ENCODE results near the gene GMCL1. TPM values are rescaled to one million over a fixed set of nuclear protein-coding genes. Genes with fewer than 3 reads are reported as not detected.

GMCL1 gene
- total RNA-seq, 1 experiment from 2014 or later: 21.6 TPM

DNA sequence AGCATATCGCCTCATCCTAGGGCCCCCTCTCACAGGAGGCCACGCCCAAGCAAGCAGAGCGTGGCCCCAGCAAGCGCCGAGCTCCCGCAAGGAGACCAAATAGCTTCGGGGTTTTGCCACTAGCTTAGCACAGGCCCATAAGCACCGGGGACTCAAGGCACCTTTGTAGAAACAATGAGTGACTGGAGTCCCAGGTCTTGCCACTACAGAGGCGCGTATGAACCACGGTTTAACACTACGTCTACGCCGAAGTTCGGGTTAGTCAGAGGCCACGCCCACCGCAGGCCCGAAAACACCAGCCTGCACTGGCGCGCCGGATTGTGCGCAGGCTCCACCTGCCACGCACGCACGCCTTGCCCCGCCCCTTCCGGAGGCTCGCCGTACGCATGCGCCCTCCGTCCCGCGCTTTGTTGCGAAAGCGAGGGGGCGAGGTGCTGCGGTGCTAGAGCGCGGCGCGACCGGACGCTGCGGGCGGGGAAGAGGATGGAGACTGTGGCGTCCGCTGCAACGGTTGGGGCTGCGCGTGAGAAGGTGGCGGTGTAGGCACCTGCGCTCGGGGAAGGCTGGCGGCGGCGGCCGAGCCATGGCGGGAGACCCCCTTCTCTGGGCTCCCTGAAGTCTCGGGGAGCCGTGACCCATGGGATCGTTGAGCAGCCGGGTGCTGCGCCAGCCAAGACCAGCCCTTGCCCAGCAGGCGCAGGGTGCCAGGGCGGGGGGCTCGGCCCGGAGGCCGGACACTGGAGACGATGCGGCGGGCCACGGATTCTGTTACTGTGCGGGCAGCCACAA is at the start of gene GMCL1 (continued):
- TF ChIP-seq, protein P1, sequence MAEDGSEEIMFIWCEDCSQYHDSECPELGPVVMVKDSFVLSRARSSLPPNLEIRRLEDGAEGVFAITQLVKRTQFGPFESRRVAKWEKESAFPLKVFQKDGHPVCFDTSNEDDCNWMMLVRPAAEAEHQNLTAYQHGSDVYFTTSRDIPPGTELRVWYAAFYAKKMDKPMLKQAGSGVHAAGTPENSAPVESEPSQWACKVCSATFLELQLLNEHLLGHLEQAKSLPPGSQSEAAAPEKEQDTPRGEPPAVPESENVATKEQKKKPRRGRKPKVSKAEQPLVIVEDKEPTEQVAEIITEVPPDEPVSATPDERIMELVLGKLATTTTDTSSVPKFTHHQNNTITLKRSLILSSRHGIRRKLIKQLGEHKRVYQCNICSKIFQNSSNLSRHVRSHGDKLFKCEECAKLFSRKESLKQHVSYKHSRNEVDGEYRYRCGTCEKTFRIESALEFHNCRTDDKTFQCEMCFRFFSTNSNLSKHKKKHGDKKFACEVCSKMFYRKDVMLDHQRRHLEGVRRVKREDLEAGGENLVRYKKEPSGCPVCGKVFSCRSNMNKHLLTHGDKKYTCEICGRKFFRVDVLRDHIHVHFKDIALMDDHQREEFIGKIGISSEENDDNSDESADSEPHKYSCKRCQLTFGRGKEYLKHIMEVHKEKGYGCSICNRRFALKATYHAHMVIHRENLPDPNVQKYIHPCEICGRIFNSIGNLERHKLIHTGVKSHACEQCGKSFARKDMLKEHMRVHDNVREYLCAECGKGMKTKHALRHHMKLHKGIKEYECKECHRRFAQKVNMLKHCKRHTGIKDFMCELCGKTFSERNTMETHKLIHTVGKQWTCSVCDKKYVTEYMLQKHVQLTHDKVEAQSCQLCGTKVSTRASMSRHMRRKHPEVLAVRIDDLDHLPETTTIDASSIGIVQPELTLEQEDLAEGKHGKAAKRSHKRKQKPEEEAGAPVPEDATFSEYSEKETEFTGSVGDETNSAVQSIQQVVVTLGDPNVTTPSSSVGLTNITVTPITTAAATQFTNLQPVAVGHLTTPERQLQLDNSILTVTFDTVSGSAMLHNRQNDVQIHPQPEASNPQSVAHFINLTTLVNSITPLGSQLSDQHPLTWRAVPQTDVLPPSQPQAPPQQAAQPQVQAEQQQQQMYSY (CRISPR knock-in tag; IDR thresholded peaks at IDR 0.05): peak; percentile 12; the same call in 1 of the 2 replicates
- TF ChIP-seq CREM (CRISPR knock-in tag; IDR thresholded peaks at IDR 0.05) (peak; percentile 66; the same call in 1 of the 2 replicates), CBFB (CRISPR knock-in tag; IDR thresholded peaks at IDR 0.05; ENCODE audit: low read depth) (peak; percentile 93; the same call in 1 of the 2 replicates), ZBTB21 (CRISPR knock-in tag; IDR thresholded peaks at IDR 0.05; ENCODE audit: borderline replicate concordance) (peak; percentile 72; the same call in 1 of the 2 replicates), SP1 (CRISPR knock-in tag; conservative IDR thresholded peaks at IDR 0.05) (peak; percentile 99), ELF4 (CRISPR knock-in tag; IDR thresholded peaks at IDR 0.05; ENCODE audit: low read depth) (no peak), MYBL2 (CRISPR knock-in tag; IDR thresholded peaks at IDR 0.05) (peak; percentile 82; the same call in 1 of the 2 replicates), RORB (CRISPR knock-in tag; IDR thresholded peaks at IDR 0.05) (no peak), NR2C2 (CRISPR knock-in tag; IDR thresholded peaks at IDR 0.05) (no peak), ESRRA (CRISPR knock-in tag; IDR thresholded peaks at IDR 0.05; ENCODE audit: borderline replicate concordance) (peak; percentile 24; the same call in 1 of the 2 replicates), FOXK1 (CRISPR knock-in tag; IDR thresholded peaks at IDR 0.05) (peak; percentile 99)
- TF ChIP-seq, protein P2, sequence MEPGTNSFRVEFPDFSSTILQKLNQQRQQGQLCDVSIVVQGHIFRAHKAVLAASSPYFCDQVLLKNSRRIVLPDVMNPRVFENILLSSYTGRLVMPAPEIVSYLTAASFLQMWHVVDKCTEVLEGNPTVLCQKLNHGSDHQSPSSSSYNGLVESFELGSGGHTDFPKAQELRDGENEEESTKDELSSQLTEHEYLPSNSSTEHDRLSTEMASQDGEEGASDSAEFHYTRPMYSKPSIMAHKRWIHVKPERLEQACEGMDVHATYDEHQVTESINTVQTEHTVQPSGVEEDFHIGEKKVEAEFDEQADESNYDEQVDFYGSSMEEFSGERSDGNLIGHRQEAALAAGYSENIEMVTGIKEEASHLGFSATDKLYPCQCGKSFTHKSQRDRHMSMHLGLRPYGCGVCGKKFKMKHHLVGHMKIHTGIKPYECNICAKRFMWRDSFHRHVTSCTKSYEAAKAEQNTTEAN (CRISPR knock-in tag; IDR thresholded peaks at IDR 0.05): peak; percentile 73
- TF ChIP-seq, protein P3, sequence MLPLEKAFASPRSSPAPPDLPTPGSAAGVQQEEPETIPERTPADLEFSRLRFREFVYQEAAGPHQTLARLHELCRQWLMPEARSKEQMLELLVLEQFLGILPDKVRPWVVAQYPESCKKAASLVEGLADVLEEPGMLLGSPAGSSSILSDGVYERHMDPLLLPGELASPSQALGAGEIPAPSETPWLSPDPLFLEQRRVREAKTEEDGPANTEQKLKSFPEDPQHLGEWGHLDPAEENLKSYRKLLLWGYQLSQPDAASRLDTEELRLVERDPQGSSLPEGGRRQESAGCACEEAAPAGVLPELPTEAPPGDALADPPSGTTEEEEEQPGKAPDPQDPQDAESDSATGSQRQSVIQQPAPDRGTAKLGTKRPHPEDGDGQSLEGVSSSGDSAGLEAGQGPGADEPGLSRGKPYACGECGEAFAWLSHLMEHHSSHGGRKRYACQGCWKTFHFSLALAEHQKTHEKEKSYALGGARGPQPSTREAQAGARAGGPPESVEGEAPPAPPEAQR (CRISPR knock-in tag; IDR thresholded peaks at IDR 0.05): no peak
- TF ChIP-seq, protein P4, sequence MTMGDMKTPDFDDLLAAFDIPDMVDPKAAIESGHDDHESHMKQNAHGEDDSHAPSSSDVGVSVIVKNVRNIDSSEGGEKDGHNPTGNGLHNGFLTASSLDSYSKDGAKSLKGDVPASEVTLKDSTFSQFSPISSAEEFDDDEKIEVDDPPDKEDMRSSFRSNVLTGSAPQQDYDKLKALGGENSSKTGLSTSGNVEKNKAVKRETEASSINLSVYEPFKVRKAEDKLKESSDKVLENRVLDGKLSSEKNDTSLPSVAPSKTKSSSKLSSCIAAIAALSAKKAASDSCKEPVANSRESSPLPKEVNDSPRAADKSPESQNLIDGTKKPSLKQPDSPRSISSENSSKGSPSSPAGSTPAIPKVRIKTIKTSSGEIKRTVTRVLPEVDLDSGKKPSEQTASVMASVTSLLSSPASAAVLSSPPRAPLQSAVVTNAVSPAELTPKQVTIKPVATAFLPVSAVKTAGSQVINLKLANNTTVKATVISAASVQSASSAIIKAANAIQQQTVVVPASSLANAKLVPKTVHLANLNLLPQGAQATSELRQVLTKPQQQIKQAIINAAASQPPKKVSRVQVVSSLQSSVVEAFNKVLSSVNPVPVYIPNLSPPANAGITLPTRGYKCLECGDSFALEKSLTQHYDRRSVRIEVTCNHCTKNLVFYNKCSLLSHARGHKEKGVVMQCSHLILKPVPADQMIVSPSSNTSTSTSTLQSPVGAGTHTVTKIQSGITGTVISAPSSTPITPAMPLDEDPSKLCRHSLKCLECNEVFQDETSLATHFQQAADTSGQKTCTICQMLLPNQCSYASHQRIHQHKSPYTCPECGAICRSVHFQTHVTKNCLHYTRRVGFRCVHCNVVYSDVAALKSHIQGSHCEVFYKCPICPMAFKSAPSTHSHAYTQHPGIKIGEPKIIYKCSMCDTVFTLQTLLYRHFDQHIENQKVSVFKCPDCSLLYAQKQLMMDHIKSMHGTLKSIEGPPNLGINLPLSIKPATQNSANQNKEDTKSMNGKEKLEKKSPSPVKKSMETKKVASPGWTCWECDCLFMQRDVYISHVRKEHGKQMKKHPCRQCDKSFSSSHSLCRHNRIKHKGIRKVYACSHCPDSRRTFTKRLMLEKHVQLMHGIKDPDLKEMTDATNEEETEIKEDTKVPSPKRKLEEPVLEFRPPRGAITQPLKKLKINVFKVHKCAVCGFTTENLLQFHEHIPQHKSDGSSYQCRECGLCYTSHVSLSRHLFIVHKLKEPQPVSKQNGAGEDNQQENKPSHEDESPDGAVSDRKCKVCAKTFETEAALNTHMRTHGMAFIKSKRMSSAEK (CRISPR knock-in tag; IDR thresholded peaks at IDR 0.05; ENCODE audit: borderline replicate concordance): no peak
- TF ChIP-seq, protein P5, sequence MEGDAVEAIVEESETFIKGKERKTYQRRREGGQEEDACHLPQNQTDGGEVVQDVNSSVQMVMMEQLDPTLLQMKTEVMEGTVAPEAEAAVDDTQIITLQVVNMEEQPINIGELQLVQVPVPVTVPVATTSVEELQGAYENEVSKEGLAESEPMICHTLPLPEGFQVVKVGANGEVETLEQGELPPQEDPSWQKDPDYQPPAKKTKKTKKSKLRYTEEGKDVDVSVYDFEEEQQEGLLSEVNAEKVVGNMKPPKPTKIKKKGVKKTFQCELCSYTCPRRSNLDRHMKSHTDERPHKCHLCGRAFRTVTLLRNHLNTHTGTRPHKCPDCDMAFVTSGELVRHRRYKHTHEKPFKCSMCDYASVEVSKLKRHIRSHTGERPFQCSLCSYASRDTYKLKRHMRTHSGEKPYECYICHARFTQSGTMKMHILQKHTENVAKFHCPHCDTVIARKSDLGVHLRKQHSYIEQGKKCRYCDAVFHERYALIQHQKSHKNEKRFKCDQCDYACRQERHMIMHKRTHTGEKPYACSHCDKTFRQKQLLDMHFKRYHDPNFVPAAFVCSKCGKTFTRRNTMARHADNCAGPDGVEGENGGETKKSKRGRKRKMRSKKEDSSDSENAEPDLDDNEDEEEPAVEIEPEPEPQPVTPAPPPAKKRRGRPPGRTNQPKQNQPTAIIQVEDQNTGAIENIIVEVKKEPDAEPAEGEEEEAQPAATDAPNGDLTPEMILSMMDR (IDR thresholded peaks at IDR 0.05): no peak
- TF ChIP-seq, protein P6, sequence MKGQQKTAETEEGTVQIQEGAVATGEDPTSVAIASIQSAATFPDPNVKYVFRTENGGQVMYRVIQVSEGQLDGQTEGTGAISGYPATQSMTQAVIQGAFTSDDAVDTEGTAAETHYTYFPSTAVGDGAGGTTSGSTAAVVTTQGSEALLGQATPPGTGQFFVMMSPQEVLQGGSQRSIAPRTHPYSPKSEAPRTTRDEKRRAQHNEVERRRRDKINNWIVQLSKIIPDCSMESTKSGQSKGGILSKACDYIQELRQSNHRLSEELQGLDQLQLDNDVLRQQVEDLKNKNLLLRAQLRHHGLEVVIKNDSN (CRISPR knock-in tag; IDR thresholded peaks at IDR 0.05): peak; percentile 74
- TF ChIP-seq, protein P7, sequence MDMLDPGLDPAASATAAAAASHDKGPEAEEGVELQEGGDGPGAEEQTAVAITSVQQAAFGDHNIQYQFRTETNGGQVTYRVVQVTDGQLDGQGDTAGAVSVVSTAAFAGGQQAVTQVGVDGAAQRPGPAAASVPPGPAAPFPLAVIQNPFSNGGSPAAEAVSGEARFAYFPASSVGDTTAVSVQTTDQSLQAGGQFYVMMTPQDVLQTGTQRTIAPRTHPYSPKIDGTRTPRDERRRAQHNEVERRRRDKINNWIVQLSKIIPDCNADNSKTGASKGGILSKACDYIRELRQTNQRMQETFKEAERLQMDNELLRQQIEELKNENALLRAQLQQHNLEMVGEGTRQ (CRISPR knock-in tag; IDR thresholded peaks at IDR 0.05): peak; percentile 61
- TF ChIP-seq, protein P8, sequence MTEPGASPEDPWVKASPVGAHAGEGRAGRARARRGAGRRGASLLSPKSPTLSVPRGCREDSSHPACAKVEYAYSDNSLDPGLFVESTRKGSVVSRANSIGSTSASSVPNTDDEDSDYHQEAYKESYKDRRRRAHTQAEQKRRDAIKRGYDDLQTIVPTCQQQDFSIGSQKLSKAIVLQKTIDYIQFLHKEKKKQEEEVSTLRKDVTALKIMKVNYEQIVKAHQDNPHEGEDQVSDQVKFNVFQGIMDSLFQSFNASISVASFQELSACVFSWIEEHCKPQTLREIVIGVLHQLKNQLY (CRISPR knock-in tag; IDR thresholded peaks at IDR 0.05): no peak
- TF ChIP-seq, protein P9, sequence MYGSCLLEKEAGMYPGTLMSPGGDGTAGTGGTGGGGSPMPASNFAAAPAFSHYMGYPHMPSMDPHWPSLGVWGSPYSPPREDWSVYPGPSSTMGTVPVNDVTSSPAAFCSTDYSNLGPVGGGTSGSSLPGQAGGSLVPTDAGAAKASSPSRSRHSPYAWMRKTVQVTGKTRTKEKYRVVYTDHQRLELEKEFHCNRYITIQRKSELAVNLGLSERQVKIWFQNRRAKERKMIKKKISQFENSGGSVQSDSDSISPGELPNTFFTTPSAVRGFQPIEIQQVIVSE (CRISPR knock-in tag; IDR thresholded peaks at IDR 0.05; ENCODE audit: borderline replicate concordance): no peak
